ENCODE data around the gene MPC1. TPM values are rescaled to one million over a fixed set of nuclear protein-coding genes. Genes with fewer than 3 reads are reported as not detected.
"Not testable (repeated sequence)": the region's sequence is repeated elsewhere in the genome, so short reads cannot be mapped to it uniquely, and the experiment has no call there.

Gene MPC1
- total RNA-seq, 1 donor from 2014 or later: 55.9 TPM

GRCh38 chr6:166379800-166380199, 2.9 kb downstream of the MPC1 start:
- no peak for DNase-seq

- DNase-seq: no peak
Measured at GRCh38 chr6:166379103-166379586, 3.6 kb downstream of the MPC1 start.

GRCh38 chr6:166377721-166378120, 5.0 kb downstream of the MPC1 start:
- no peak for DNase-seq

GRCh38 chr6:166375013-166375412, 7.7 kb downstream of the MPC1 start:
- no peak for DNase-seq

- no peak for DNase-seq
Measured at GRCh38 chr6:166370489-166370888, 12.3 kb downstream of the MPC1 start.

GRCh38 chr6:166369782-166370181, 13.0 kb downstream of the MPC1 start:
- no peak for DNase-seq

GRCh38 chr6:166366921-166367320, 15.8 kb downstream of the MPC1 start:
- no peak for DNase-seq

GRCh38 chr6:166365806-166366205, 16.9 kb downstream of the MPC1 start:
- DNase-seq: no peak

- DNase-seq: no peak
Measured at GRCh38 chr6:166365221-166365620, 17.5 kb downstream of the MPC1 start.

GRCh38 chr6:166364456-166364855, 18.3 kb downstream of the MPC1 start:
- no peak for DNase-seq

GRCh38 chr6:166362427-166362826, 20.3 kb downstream of the MPC1 start:
- not testable (repeated sequence) for DNase-seq

GRCh38 chr6:166361077-166361429, 21.7 kb downstream of the MPC1 start:
- DNase-seq: no peak

GRCh38 chr6:166360243-166361076, 22.3 kb downstream of the MPC1 start:
- DNase-seq: no peak

GRCh38 chr6:166355552-166355951, 27.2 kb downstream of the MPC1 start:
- no peak for DNase-seq

GRCh38 chr6:166354965-166355364, 27.8 kb downstream of the MPC1 start:
- no peak for DNase-seq

GRCh38 chr6:166354143-166354542, 28.6 kb downstream of the MPC1 start:
- DNase-seq: no peak

GRCh38 chr6:166353507-166353906, 29.2 kb downstream of the MPC1 start:
- no peak for DNase-seq

GRCh38 chr6:166352923-166353322, 29.8 kb downstream of the MPC1 start:
- DNase-seq: no peak

- DNase-seq: no peak
Measured at GRCh38 chr6:166351715-166352285, 30.9 kb downstream of the MPC1 start.

GRCh38 chr6:166348305-166348949, 34.3 kb downstream of the MPC1 start:
- no peak for DNase-seq

GRCh38 chr6:166346965-166347364, 35.8 kb downstream of the MPC1 start:
- DNase-seq: no peak

GRCh38 chr6:166346449-166346848, 36.3 kb downstream of the MPC1 start:
- DNase-seq: no peak

GRCh38 chr6:166345672-166346071, 37.1 kb downstream of the MPC1 start:
- not testable (repeated sequence) for DNase-seq

Measured in skin of body (tissue), 2 donors.